HepG2 (cell line): ENCODE measurements around the gene KATNB1.

ENCODE experiments used
- CC2D1A ChIP-seq: sonication (generic); formaldehyde crosslinking; IDR thresholded peaks from 2 replicates; pipeline ENCODE4 v1.8.1; 2023; ENCODE audit warnings: mild to moderate bottlenecking, missing genetic modification reagents
- CTCF ChIP-seq: sonication (generic); formaldehyde crosslinking; IDR thresholded peaks from 2 replicates; pipeline ENCODE4 v1.5.0; 2020; ENCODE audit warnings: mild to moderate bottlenecking, missing genetic modification reagents, moderate library complexity
- JUN ChIP-seq: sonication (generic); formaldehyde crosslinking; IDR thresholded peaks from 2 replicates; pipeline ENCODE4 v1.4.0; 2020; ENCODE audit warnings: mild to moderate bottlenecking, missing genetic modification reagents
- RXRA ChIP-seq: sonication (generic); formaldehyde crosslinking; IDR thresholded peaks from 2 replicates; pipeline ENCODE4 v1.5.1; 2020; ENCODE audit warnings: missing genetic modification reagents

- TF ChIP-seq RXRA (CRISPR knock-in tag) (no peak), CC2D1A (peak; percentile 84; the same call in 1 of the 2 replicates), CTCF (CRISPR knock-in tag) (no peak), JUN (CRISPR knock-in tag) (no peak)
Observed at GRCh38 chr16:57700781-57701551, 34.6 kb upstream of the KATNB1 start.
